Stimulated activated CD8-positive, alpha-beta memory T cell treated with anti-CD3 and anti-CD28 coated beads, Interleukin-7, amount 100 ng/mL, for 1 hour (primary cell): ENCODE data around the gene FAHD1.
A peak's percentile ranks its signal among the peaks of the same experiment; 100 is the strongest.

Experiments
- DNase-seq, 2 donors: peaks; one replicate each; pipeline ENCODE4 v3.0.0-alpha.2; 2020; ENCODE audit warnings: low read depth in 2 of 2

FAHD1 gene

DNA sequence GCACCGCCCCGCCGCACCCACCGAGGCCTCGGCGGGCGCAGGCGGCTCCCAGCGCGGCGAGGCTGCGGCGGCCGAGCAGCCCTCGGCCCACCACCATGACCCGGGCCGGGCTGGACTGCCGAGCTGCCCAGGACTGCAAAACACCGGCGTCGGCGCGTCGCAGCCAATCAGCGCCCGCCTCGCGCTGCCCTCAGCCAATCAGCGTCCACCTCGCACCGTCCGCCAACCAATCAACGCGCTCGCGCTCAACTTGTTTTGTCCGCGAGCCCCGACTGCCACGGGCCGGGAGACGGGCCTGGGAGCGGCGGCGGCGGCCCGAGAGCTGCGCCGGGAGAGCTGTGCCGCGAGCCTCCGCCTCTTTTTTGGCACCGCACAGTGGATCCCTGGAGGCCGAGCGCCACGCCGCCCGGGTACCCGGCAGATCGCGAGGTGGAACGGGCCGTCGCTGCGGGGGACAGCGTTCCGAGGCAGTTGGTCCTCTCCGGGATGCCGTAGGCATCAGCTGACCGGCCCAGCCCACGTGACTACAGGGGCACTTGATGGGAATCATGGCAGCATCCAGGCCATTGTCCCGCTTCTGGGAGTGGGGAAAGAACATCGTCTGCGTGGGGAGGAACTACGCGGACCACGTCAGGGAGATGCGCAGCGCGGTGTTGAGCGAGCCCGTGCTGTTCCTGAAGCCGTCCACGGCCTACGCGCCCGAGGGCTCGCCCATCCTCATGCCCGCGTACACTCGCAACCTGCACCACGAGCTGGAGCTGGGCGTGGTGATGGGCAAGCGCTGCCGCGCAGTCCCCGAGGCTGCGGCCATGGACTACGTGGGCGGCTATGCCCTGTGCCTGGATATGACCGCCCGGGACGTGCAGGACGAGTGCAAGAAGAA, at the start of gene FAHD1, which contains the start of gene HAGH:
Gene FAHD1 (plus strand): TSS at position 516 of the 883 bp plus-strand sequence. CDS start 33 bp downstream, at position 549.
Gene HAGH (minus strand): TSS at position 135 of the 883 bp plus-strand sequence. CDS start 38 bp downstream, at position 97.
- peak; percentile 80 to 82 for DNase-seq

DNA sequence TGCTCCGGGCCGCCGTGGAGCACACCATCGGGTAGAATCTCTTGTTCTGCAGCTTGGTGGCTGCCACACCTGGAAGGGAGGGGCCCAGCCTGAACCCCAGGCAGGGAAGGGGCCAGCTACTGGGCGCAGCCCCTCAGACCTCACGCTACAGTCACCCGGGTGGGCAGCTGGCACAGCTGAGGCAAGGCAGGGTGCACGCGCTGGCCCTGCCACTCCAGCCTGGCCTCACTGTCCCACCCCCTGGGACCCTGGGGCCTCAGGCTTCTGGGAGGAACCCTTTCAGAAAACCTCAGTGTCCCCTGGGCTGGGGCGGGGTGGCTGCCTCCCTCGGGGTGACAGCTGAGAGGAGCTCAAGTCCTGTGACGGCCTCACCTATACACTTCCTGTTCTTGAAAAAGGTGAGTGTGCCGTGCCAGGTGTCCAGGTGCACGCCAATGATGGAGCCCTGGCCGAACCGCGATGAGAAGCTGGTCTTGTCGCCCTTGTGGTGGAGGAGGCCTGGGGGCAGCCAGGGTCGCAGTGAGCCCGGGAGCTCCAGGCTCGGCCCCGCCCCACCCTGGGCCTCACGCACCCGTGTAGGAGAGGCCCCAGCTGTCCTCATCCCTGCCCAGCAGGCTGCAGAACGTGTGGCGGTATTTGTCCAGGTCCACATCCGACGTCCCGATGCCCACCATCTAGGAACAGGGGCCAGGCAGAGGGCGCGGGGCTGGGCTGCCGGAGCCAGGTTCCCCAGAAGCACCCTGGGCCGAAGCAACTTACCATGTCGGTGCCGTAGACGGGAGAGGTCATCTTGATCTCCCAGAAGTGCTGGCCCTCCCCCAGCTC, 49.4 kb upstream of the FAHD1 start:
- no peak for DNase-seq

GRCh38 chr16:1778200-1779179, 48.5 kb upstream of the FAHD1 start:
- no peak for DNase-seq

- DNase-seq = no peak
Measured at GRCh38 chr16:1779234-1779701, 47.7 kb upstream of the FAHD1 start.

- no peak for DNase-seq
Measured at GRCh38 chr16:1779741-1780676, 47.0 kb upstream of the FAHD1 start.

GRCh38 chr16:1780677-1781072, 46.3 kb upstream of the FAHD1 start:
- DNase-seq = no peak

DNA sequence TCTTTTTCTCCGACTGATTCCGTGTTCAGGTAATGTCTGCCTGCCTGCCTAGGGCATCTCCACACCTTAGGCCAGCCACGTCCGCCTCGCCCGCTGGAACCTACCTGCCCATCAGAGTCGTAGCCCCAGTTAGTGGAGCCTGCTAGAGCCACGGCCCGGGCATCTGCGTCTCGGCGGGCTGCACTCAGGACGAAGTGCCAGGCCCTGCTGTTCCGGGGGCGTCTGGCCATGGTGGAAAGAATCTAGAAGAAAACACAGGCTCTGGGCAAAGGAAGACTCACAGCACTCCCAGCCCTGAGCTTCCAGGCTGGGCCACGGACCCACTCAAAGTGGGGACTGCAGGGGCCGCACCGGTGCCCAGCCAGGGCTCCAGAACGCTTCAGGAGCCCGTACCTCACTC, 45.8 kb upstream of the FAHD1 start:
- no peak for DNase-seq

DNA sequence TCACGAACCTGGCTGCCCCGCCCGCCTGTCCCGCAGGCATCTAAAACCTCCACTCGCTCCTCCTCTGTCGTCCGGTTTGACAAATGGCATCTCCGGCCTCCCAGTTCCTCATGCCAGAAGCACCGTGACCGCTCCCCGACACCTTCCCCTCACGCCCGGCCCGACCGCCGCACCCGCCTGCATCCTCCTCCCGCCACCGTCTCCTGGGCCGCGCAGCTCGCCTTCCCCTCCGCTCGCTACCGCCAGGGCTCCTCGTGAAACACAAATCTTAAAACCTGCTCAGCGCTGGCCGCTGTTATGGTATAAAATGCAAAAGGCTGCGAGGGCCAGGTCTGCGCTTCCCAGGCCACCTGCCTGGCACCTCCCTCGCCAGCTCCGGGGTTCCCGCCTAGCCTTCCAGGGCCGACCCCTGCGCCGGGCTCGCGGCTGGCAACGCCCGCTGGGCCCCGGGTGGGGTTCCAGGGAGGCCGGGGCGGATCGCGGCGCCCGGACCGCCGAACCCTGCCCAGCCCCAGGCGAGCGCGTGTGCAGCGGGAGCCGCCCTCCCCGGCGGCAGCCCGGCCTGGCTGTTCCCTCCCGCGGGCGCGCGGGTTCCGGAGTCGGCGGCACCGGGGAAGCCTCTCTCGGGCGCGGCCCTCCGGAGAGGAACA, 45.1 kb upstream of the FAHD1 start:
- no peak for DNase-seq

DNA sequence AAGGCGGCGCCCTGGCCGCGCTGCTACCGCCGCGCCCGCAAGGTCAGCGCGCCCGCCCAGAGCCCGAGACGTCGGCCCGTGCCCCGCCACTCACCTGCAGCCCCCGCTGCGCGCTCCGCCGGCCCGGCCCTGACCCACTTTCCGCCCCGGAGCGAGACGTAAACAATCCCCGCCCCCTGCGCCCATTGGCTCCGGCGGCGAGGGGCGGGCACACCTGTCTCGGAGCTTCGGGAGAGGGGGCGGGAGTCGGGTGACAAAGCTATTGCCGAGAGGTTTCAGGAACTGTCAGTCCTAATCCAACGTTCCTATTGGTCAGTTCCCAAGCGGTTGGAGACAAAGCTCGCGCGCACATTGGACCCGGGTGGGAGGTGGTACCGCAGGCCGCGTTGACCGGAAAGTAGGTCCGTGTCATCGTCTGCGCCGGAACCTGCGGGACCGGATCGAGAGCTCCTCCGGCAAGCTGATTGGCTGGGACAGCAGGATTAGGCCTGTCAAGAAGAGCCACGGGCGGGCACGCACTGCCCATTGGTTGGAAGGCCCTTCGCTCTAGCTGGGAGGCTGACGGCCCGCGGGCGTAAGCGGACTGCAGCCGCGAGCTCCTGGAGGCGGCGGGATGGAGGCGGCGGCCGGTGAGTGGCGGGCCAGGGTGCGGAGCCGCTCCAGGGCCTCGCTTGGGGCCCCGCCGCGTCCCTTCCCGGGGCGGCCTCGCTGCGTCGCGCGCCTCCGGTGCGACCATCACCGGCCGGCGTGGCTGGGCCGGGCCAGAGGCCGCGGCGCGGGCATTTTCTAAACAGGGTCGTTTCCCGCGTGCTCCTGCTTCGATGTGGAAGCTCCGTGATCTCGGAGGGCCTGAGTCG, 44.4 kb upstream of the FAHD1 start, which contains the start of the genes NUBP2 and SPSB3:
Gene NUBP2 (plus strand): TSS at position 553 of the 857 bp plus-strand sequence. CDS start 61 bp downstream, at position 614.
Gene SPSB3 (minus strand): TSS at position 164 of the 857 bp plus-strand sequence. CDS start 1,088 bp downstream, outside the sequence.
- DNase-seq = peak; percentile 94 to 95

DNA sequence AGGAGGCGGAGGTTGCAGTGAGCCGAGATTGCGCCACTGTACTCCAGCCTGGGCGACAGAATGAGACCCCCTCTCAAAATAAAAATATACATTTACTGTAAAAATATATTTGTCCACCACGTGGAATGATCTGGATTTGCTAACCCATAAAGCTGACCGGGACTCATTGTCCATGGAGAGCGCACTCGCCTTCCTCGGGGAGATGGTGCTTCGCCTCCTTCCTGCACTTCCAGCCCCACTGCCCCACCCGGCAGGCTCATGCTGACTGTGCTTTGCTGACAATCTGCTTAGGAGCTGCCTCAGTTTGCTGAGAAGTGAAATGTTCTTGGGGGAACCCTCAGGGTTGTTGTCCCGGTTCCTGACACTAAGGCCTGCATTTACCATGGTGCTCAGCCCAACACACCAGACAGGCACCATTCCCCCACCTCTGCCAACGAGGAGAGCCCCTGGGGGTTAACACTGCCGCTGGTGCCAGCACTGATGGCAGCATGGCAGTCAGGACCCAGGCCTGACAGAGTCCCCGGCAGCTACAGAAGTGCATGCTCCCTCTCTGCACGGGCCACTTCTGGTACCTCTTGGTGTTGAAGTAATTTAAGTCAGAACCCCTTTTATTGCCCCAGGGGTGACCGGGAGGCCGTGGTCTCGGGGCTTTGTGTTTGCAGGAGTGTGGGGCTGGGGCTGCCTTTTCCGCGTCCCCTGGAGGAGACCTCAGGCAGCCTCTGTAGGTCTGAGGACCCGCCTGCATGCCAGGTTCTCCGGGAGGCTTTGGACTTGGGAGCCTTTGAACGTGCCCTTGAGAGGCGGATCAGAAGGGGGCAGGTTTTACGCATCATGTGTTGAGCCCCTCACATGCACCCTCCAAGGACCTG, 41.8 kb upstream of the FAHD1 start:
- no peak for DNase-seq

DNA sequence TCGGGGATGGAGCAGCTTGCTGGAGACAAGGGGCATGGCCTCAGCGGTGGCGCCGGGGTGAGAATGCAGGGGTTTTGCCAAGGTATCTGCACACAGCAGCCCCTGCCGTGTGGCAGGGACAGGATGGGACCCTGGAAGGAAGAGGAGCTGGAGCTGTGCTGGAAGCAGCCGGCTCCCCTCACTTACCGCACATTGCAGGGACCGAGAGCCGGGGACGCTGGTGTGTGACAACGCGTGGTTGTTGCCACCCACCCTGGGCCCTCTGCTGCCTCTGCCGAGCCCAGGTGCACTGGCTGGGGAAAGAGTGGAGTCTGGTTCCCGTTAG, 41.2 kb upstream of the FAHD1 start:
- no peak for DNase-seq

DNA sequence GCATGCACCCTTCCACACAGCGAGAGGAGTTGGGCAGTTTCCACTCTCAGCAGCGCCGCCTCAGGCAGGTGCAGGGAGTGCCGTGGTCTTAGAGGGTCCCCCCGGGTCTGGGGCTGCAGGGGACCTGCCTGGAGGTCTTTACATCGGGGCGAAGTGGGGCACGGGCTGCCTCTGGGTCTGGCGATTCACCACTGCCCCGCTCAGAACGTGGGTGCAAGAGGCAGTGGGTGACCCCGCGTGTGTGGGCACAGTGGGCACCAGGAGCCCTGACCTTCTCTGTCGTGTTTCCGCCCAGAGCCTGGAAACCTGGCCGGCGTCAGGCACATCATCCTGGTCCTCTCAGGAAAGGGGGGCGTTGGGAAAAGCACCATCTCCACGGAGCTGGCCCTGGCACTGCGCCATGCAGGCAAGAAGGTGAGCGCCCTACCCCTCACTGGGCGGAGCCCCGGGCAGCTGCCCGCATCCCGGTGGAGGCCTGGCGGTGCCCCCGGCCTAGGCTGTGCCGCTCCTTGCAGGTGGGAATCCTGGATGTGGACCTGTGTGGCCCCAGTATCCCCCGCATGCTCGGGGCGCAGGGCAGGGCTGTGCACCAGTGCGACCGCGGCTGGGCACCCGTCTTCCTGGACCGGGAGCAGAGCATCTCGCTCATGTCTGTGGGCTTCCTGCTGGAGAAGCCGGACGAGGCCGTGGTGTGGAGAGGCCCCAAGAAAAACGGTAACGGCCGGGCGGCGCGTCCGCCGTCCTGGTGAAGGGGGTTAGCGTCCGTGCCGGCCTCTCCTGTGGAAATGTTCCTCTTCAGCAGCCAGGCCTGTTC, 40.6 kb upstream of the FAHD1 start:
- DNase-seq = no peak

DNA sequence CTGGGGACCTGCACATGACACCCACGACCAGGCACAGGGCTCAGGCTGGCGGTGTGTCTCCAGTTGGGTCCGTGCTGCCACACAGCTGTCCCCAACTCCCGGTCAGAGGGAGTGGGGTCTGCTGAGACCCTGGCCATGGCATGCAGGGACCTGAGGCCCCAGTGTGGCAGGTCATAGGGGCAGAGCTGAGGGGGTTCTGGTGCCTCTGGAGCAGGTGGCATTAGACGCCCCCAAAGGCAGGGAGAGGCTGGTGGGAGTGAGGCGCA, 40.0 kb upstream of the FAHD1 start:
- no peak for DNase-seq

DNA sequence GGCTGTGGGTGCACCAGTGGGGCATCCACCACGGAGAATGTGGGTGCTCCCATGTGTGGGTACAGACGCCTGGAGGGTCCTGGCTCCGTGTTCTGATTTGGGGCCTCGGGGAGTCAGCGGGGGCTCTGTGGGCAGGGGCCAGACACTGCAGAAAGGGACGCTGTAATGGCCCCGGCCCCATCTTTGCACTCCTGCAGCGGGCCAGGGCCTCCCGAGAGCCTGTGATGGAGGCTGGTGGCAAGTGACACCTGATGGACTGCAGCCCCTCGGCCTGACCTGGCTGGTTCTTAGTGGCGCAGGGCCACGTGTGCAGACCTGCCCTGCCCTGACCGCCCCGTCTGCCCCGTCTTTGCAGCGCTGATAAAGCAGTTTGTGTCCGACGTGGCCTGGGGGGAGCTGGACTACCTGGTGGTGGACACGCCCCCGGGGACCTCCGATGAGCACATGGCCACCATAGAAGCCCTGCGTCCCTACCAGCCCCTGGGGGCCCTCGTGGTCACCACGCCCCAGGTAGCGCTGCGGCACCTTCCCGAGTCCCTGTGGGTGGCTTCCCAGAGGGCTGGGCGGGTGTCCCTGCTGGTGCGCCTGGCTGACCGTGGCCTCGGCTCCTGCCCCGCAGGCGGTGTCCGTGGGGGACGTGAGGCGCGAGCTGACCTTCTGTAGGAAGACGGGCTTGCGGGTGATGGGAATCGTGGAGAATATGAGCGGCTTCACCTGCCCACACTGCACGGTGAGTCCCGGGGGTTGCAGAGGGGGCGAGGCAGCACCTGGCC, 39.5 kb upstream of the FAHD1 start:
- DNase-seq = no peak

- DNase-seq = no peak
Measured at GRCh38 chr16:1788095-1788707, 38.8 kb upstream of the FAHD1 start.

- DNase-seq = no peak
Measured at GRCh38 chr16:1788708-1789100, 38.3 kb upstream of the FAHD1 start.
